Keratinocyte (primary cell): Measurements from ENCODE around the gene CES2. TPM values are rescaled to one million over a fixed set of nuclear protein-coding genes. Genes with fewer than 3 reads are reported as not detected.

ENCODE experiments used
- DNase-seq: peaks from one replicate; pipeline ENCODE4 v3.0.0-alpha.2; 2011; ENCODE audit warnings: low read depth, missing footprints, low spot score
- FAIRE-seq: peaks from 2 replicates; lab custom pipeline; 2011; peaks lifted over from hg19 to GRCh38; lab: Jason Lieb, UNC
- H2AFZ ChIP-seq: 2 replicates; pipeline ENCODE4 v1.6.0; 2012; ENCODE audit warnings: low read length, control low read depth, inconsistent platforms; ENCODE audit not compliant: control insufficient read depth
- H3K27ac ChIP-seq: 2 replicates; pipeline ENCODE4 v1.5.1; 2011; ENCODE audit warnings: low read length; ENCODE audit not compliant: control insufficient read depth, insufficient read depth
- H3K27me3 ChIP-seq: 3 replicates; pipeline ENCODE4 v1.6.0; 2011; ENCODE audit warnings: low read length; ENCODE audit not compliant: control insufficient read depth, insufficient read depth; ENCODE audit errors: extremely low read depth
- H3K36me3 ChIP-seq, 2 experiments: 2 replicates in 1 of 2; 3 replicates in 1 of 2; pipeline ENCODE4 v1.5.1; 2011; ENCODE audit warnings: low read length in 2 of 2, mild to moderate bottlenecking in 1 of 2; ENCODE audit not compliant: control insufficient read depth in 2 of 2, insufficient read depth in 2 of 2; ENCODE audit errors: extremely low read depth in 1 of 2
- H3K4me1 ChIP-seq: 3 replicates; pipeline ENCODE4 v1.5.1; 2011; ENCODE audit warnings: low read length; ENCODE audit not compliant: control insufficient read depth, insufficient read depth; ENCODE audit errors: extremely low read depth
- H3K4me2 ChIP-seq: 3 replicates; pipeline ENCODE4 v1.6.0; 2011; ENCODE audit warnings: low read depth, low read length; ENCODE audit not compliant: control insufficient read depth, insufficient read depth; ENCODE audit errors: extremely low read depth
- H3K4me3 ChIP-seq, 3 experiments: fragments of 200-600 bp in 1 of 3; sonication (generic) in 1 of 3; 2 replicates in 2 of 3; 3 replicates in 1 of 3; pipeline ENCODE4 v1.5.1; 2011 to 2016; ENCODE audit warnings: low read length in 3 of 3, mild to moderate bottlenecking in 3 of 3, control low read depth in 2 of 3, inconsistent platforms in 1 of 3, low read depth in 1 of 3, mixed read lengths in 1 of 3, mixed run types in 1 of 3, moderate library complexity in 1 of 3; ENCODE audit not compliant: control insufficient read depth in 2 of 3, insufficient read depth in 2 of 3; ENCODE audit errors: extremely low read depth in 1 of 3
- H3K79me2 ChIP-seq: 2 replicates; pipeline ENCODE4 v1.6.0; 2012; ENCODE audit warnings: low read length; ENCODE audit not compliant: control insufficient read depth, insufficient read depth
- H3K9ac ChIP-seq: 3 replicates; pipeline ENCODE4 v1.6.0; 2011; ENCODE audit warnings: low read length; ENCODE audit not compliant: control insufficient read depth, insufficient read depth; ENCODE audit errors: extremely low read depth
- H3K9me1 ChIP-seq: 3 replicates; pipeline ENCODE4 v1.6.0; 2011; ENCODE audit warnings: low read length; ENCODE audit not compliant: control insufficient read depth, insufficient read depth; ENCODE audit errors: extremely low read depth
- H3K9me3 ChIP-seq: 2 replicates; pipeline ENCODE4 v1.5.1; 2012; ENCODE audit warnings: low read depth, low read length; ENCODE audit not compliant: control insufficient read depth
- H4K20me1 ChIP-seq: 3 replicates; pipeline ENCODE4 v1.6.0; 2011; ENCODE audit warnings: low read length; ENCODE audit not compliant: control insufficient read depth, insufficient read depth; ENCODE audit errors: extremely low read depth
- CTCF ChIP-seq, 3 experiments: IDR thresholded peaks in 1 of 3; conservative IDR thresholded peaks in 1 of 3; optimal IDR thresholded peaks in 1 of 3; 2 replicates in 2 of 3; 3 replicates in 1 of 3; pipeline versions ENCODE3 to v1.5.1; 2011; ENCODE audit warnings: low read length in 3 of 3, mild to moderate bottlenecking in 3 of 3, moderate library complexity in 2 of 3, control low read depth in 1 of 3, inconsistent platforms in 1 of 3; ENCODE audit not compliant: insufficient read depth in 2 of 3; ENCODE audit errors: extremely low read depth in 1 of 3
- EZH2 ChIP-seq: IDR thresholded peaks from one replicate; pipeline ENCODE4 v1.6.1; 2012; ENCODE audit warnings: inconsistent platforms, mild to moderate bottlenecking, low read length, moderate library complexity
- dilution Hi-C: fragments of 300-500 bp; cut with MboI; formaldehyde crosslinking; loops from one replicate; pipeline ENCODE4 v1.7.0; 2020; ENCODE audit warnings: low sequenced_read_pairs; ENCODE audit not compliant: extremely low pct_ligation_motif_present
- polyA plus RNA-seq, 5 experiments: library from polyadenylated mRNA; depleted of rRNA in 3 of 5; stranded (reverse) in 3 of 5; stranded (forward) in 1 of 5; unstranded in 1 of 5; fragments of >200 nt; gene quantifications; 1 replicate in 1 of 5; 2 replicates in 3 of 5; 3 replicates in 1 of 5; pipeline versions ENCODE4 v1.2.1 to v1.2.3, GENCODE V29; 2011 to 2012; ENCODE audit warnings: missing spikeins in 2 of 5, low read depth in 1 of 5, low replicate concordance in 1 of 5

The CES2 gene
- polyA plus RNA-seq, 1 donor (not counting 4 experiments of a cell fraction or from before 2014, with no cell fraction given) = 41.6 TPM

DNA sequence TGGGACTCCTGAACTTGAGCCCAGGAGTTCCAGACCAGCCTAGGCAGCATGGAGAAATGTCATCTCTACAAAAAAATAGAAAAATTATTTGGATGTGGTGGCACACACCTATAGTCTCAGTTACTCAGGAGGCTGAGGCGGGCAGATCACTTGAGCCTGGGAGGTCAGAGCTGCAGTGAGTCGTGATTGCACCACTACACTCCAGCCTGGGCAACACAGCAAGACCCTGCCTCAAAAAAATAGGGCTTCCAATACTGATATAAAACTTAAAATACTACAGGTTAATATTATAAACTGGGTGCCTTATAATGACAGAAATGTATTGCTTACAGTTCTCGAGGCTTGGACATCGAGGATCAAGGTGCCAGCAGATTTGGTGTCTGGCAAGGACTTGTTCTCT lies 10.6 kb downstream of the CES2 start:
- no peak for FAIRE-seq
- H3K4me1 ChIP-seq = peaks cover 14% of the 10 kb centered on the region
- no peak overlapping the region for H3K4me2 ChIP-seq
- no peak overlapping the region for H3K27ac ChIP-seq
- no peaks in the 10 kb centered on the region for H4K20me1 ChIP-seq
- H3K27me3 ChIP-seq = no peaks in the 10 kb centered on the region
- DNase-seq = no peak
- H3K79me2 ChIP-seq = no peaks in the 10 kb centered on the region
- dilution Hi-C loops = no loop called here
- TF ChIP-seq CTCF (optimal IDR thresholded peaks at IDR 0.05 in 1 of 3, IDR thresholded peaks at IDR 0.05 in 1 of 3, conservative IDR thresholded peaks at IDR 0.05 in 1 of 3; ENCODE audit: extremely low read depth in 1 of 3, insufficient read depth in 2 of 3, low read length in 3 of 3) (no peak), EZH2 (no peak)
- no peak overlapping the region for H3K4me3 ChIP-seq
- no peak overlapping the region for H2AFZ ChIP-seq
- no peak overlapping the region for H3K9ac ChIP-seq
- no peaks in the 10 kb centered on the region for H3K9me3 ChIP-seq
- H3K36me3 ChIP-seq = peaks cover 23% of the 10 kb centered on the region in 2 experiments
- H3K9me1 ChIP-seq = no peaks in the 10 kb centered on the region

DNA sequence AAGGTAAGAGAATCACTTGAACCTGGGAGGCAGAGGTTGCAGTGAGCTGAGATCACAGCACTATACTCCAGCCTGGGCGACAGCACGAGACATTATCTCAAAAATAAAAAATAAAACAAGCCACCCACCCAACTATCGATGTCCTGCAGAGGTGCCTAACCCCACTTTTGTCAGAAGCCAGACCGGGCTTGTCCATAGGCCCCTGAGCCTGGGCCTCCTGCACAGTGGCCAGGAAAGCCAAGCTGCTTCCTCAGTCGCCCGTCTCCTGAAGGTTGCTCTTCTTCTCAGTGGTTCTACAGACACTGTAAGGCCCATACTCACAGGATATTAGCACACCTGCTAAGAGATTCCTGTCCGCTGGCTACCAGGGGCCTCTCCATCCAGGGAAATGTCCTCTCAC lies 11.2 kb downstream of the CES2 start:
- Histone ChIP-seq H2AFZ (no peak overlapping the region), H3K4me2 (no peak overlapping the region), H3K9me1 (no peaks in the 10 kb centered on the region), H3K9ac (no peak overlapping the region), H3K4me1 (peaks cover 14% of the 10 kb centered on the region), H3K79me2 (no peaks in the 10 kb centered on the region), H3K36me3 (peaks cover 17 to 18% of the 10 kb centered on the region in 2 experiments), H3K27ac (no peak overlapping the region), H4K20me1 (no peaks in the 10 kb centered on the region), H3K9me3 (no peaks in the 10 kb centered on the region), H3K27me3 (no peaks in the 10 kb centered on the region), H3K4me3 (no peak overlapping the region)
- FAIRE-seq (no peak), DNase-seq (no peak)
- TF ChIP-seq CTCF (optimal IDR thresholded peaks at IDR 0.05 in 1 of 3, IDR thresholded peaks at IDR 0.05 in 1 of 3, conservative IDR thresholded peaks at IDR 0.05 in 1 of 3; ENCODE audit: extremely low read depth in 1 of 3, insufficient read depth in 2 of 3, low read length in 3 of 3) = no peak
- no peak for TF ChIP-seq EZH2
- dilution Hi-C loops = no loop called here
